Fibroblast of lung (primary cell): ENCODE results near the gene ADAMTSL1.

ENCODE experiments used
- CTCF ChIP-seq, 2 donors: IDR thresholded peaks in 1 of 2; conservative IDR thresholded peaks in 1 of 2; 1 replicate in 1 of 2; 2 replicates in 1 of 2; pipeline ENCODE4 v1.5.1; 2011 to 2012; ENCODE audit warnings: low read length in 2 of 2, control low read depth in 1 of 2, inconsistent platforms in 1 of 2, low read depth in 1 of 2, mild to moderate bottlenecking in 1 of 2
- EZH2 ChIP-seq: IDR thresholded peaks from 2 replicates; pipeline ENCODE4 v1.5.1; 2012; ENCODE audit warnings: low read length, control low read depth, mild to moderate bottlenecking; ENCODE audit errors: missing control alignments

GRCh38 chr9:18905028-18905882 lies 431.3 kb downstream of the ADAMTSL1 start:
- TF ChIP-seq EZH2 (no peak), CTCF (conservative IDR thresholded peaks at IDR 0.05 in 1 of 2, IDR thresholded peaks at IDR 0.05 in 1 of 2; ENCODE audit: low read depth in 1 of 2, low read length in 2 of 2) (no peak)
